ENCODE measurements around the gene KRT76.

Gene KRT76

DNA sequence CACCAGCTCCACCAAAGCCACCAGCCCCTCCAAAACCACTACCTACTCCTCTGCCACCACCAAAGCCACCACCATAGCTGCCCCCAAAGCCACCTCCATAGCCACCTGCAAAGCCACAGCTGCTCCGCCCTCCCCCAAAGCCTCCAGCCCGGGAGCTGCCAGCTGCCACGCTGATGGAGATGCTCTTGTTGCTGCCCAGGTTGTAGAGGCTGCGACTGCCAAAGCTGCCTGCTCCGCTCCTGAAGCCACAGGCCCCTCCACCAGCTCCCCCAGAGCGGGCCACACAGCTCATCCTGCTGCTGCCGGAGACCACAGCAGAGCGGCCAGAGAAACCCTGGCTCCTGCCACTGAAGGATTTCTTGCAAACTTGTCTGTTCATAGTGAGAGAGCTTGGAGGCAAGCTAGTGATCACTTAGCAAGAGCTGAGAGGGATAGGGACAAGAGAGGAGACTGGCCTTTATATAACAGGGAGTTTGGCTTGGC is at the start of gene KRT76:
KRT76 (minus strand) TSS at position 433 of the 483 bp plus-strand sequence; CDS start at position 379, 54 bp downstream.
- no peak for DNase-seq

DNA sequence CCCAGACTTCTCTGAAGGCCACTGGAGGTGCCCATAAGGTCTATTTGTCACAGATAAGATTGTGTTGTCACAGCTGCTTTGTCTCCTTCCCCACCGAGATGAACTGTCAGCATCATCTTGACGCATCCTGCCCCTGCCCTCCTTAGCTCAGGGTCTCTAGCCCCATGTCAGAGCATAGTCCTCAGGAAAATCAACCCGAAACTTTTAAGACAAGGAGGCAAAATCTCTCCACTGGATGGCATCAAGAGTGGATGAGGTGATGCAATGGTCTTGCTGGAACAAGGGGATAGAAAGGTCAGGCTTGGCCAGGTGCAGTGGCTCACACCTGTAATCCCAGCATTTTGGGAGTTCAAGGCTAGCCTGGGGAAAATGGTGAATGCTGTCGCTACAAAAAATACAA is 48.8 kb upstream of the KRT76 start:
- no peak for DNase-seq

GRCh38 chr12:52824741-52825410 is 47.7 kb upstream of the KRT76 start:
- DNase-seq: no peak

DNA sequence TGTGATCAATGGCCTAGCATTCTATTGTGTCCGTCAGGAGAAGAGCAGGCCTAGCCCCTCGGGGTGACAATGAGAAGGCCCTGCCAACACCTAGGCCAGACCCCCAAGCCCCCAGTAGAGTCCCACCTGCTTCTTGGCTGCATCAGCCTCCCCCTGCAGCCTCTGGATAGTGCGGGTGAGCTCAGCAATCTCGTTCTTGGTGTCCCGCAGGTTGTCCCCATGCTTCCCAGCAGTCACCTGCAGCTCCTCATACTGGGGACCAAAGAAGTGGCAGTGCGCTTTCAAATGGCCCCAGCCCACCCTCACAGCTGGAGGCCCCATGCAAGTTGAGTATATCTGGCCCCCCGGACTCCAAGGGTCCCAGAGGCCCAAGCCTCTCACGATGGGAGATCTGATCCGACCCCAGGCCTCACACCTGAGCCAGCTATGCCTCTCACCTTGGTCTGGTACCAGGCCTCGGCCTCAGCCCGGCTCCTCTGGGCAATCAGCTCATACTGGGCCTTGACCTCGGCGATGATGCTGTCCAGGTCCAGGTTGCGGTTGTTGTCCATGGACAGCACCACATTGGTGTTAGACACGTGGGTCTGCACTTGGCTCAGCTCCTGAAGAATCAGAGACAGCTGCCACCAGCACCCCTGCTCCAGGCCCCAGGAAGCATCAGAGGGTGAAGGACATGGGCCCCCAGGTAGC is 46.8 kb upstream of the KRT76 start:
- no peak for DNase-seq

GRCh38 chr12:52822771-52823510 is 45.8 kb upstream of the KRT76 start:
- no peak for DNase-seq

DNA sequence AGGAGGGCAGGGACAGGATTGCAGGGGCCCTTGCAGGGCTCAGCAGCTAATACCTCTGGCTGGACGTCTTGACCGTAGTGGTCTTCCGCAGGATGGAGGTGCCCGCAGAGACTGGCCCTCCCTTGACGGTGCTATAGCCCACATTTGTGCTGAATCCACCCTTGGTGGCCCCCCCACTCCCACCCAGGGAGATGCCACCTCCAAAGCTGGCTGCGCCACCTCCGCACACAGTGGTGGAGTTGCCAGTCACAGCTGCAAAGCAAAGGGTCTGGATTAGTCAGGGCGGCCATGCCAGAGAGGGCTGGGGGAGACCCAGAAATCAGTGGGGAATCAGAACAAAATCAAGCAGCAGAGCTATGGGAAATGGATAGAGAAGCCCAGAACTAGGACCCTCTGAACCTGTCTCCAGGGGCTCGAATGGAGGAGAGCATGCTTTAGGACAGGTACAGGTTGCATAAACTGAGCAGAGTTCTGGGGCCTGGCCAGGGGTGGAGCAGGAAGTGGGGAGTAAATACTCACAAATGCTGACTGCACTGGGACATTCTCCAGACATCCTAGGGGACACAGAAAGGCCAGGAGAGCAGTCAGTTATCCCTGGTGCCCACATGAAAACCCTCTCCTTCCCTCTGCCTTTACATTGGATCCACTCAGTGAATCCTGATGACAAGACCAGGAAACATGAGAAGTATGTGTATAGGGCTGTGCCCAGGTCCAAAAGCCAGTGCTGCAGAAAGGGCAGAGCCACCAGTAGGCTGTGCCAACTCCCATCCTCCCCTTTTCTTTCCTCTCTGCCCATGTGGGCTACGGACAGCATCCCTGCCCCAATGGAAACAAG is 44.9 kb upstream of the KRT76 start:
- DNase-seq: no peak

DNA sequence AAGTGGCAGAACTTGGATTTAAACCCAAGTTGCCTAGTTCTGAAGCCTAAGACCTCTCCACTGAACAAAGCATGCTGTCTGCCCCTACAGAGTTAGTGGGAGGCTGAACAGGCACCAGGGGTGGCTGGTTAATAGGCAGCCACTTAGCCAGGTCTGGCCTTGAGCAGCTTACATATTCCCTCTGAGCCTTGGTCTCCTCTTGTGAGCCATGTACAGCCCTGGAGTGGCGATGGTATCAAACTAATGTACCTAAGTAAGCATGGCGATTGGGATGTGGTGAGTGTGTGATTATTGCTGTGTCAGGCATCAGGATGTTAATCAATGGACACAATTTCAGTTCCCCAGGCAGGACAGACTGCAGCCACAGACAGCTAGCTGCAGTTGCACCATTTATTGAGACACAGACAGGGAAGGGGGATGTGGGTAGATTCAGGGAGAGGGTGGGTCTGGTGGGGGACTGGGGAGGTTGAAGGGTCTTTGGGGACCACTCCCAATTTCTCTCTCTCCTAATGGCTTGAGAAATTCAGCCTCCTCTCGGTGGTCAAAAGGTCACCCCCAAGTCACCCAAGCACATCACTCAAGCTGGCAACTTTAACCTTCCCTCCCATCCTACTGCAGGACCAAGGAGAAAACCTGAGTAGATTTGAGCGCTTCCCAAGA is 44.1 kb upstream of the KRT76 start:
- DNase-seq: no peak

DNA sequence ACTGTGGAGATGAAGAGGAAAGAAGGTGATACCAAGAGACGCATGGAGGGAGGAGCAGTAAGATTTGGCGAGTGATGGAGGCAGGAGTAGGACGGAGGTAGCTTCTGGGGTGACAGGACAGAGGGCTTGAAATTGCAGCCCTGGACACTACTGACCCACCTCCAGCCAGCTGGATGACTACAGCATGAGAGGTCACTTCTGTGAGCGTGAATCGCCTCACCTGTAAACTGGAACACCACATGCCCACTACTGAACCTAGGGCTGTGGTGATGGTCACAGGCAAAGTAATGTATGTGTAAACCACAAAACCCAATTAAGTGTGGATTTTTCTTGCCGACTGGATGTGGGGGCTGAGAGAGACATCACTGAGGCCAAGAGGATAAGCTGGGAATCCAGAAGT is 43.4 kb upstream of the KRT76 start:
- DNase-seq: no peak

GRCh38 chr12:52819731-52820510 is 42.8 kb upstream of the KRT76 start:
- DNase-seq: no peak

DNA sequence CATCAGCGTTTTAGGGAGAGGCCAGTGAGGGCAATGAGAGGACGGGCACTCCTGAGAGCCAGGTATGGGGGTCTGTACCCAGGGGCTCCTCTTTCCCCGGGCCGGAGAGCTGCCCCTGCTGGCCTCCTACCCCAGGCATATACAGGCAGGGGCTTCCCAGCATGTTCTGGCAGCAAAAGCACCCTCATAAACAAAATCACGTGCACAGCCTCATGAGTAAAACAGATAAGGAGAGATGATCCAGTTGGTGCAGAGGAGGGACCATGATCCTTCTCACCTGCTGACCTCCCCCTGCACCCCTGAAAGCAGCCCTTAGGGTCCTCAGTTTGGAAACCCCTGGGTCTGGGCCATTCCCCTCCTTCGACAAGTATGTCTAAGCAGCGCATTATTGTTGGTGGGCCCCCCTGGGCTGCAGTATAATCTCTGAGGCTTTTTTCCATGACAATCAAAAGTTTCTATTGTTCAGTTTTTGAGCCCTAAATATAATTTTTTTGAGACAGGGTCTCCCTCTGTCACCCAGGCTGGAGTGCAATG is 41.8 kb upstream of the KRT76 start:
- DNase-seq: no peak

DNA sequence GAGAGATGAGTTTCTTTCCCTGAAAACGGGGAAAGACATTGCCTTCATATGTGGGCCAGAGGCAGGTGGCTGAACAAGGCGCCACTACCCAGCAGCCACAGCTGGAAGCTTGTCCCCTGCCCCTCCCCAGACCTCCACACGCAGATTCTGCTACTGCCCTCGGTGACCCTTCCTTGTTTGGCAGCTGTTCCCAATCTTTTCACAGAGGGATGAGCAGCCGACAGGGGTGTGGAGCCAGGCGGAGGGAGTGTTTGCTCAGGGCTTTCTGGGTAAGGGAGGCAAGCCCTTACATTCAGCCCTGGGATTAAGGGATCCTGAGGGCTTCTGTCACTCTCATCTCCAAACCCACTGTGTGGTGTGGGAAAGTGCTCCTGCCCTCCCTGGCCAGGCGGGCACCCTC is 41.2 kb upstream of the KRT76 start:
- DNase-seq: no peak

- no peak for DNase-seq
Measured at GRCh38 chr12:52817699-52818238, 40.6 kb upstream of the KRT76 start.

- DNase-seq: no peak
Measured at GRCh38 chr12:52817003-52817698, 40.0 kb upstream of the KRT76 start.

DNA sequence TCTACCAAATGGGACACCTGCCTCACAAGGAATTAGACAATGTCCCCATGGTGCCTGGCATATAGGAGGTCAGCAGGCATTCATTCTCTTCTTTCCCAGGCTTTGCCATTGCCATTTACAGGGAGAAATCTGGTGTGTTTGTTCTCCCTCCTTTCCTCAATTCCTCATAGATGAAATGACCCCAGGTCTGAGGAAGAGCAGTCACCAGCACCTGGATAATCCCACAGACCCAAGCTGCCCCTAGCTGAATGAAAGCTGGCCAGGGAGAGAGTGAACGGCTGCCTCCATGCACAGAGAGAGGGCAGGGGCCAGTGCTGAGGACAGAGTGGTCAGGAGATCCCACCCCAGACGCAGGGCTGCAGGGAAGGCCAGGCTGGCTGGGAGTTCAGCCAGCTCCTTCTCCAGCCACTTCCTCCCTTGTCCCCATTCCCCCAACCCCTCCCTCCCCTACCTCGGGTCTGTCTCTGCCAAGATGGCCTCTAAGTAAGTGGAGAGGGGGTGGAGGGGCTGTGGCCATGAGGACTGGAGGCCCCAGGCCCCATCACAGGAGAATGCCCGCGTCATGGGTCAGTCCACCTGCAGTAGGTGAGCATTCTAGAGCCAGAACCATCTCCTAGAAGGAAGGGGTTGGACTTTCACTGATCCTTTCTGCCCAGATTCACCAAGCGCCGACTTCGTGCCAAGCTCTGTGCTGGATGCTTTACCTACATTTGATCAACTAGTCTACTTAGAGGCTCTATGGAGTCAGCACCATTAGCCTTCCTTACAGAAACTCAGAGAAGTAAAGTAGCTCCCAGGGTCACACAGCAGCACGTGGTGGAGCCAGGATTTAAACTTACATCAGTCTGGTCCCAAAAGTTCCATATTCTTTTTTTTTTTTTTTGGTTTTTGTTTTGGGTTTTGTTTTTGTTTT is 38.8 kb upstream of the KRT76 start:
- no peak for DNase-seq

DNA sequence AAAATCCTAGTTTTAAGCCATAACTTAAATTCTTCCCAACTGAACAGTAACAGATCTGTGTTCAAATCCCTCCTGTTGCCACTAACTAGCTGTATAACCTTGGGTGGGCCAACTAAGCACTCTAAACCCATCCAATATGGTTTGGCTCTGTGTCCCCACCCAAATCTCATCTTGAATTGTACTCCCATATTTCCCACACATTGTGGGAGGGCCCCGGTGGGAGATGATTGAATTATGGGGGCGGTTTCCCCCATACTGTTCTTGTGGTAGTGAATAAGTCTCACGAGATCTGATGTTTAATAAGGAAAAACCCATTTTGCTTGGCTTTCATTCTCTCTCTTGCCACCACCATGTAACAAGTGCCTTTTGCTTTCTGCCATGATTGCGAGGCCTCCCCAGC is 38.0 kb upstream of the KRT76 start:
- DNase-seq: no peak

DNA sequence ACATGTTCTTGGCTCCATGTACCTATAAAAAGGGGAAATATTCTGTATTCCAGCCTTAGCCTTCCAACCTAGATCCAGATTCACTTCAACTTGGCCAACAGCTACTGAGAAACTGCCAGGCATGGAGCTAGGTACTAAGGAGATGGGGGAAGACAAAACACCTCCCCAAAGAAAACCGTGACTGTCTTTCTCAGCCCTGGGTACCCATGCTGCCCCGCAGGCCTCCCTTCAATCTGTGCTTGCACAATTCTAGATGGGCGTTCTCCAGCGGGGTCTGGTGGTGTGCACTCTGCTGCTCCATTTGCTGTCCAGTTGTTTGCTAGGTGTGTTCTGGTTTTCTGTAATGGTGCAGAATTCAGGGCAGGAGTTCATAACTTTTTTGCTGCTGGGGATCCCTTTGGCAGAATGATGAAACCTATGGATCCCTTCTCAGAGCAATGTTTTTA is 37.6 kb upstream of the KRT76 start:
- DNase-seq: no peak

- DNase-seq: no peak
Measured at GRCh38 chr12:52813885-52814709, 37.0 kb upstream of the KRT76 start, which contains the start of gene KRT4. Gene KRT4 (minus strand): TSS chr12:52814116. CDS start chr12:52814058, 58 bp downstream.

DNA sequence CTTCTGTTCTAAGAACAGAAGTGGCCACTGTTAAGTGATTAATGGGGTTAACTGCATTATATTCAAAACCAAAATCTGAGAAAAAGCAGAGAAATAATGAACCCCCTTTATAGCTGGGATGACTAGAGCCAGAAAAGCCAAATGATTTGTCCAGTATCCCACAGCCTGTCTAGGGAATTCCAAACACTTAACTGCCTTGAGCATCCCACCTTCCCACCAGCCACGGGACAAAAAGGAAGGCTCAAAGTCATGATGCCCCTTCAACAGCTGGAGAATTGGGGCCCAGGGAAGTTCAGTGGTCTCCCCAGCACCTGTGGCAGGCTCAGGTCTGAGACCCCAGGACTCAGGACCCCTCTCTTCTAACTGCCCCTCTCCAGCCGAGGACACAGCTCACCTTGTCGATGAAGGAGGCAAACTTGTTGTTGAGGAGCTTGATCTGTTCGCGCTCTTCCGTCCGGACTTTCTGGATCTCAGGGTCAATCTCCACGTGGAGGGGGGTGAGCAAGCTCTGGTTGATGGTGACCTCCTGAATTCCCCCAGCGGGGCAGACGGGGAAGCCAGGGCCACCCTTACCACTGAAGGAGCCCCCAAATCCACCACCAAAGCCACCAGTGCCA is 36.2 kb upstream of the KRT76 start:
- no peak for DNase-seq

All from hematopoietic multipotent progenitor cell treated with erythropoietin and hydrocortisone succinate and interleukin-3 and kit ligand, for 4 days (in vitro differentiated cells).